ENCODE data around the gene VASN. TPM values are rescaled to one million over a fixed set of nuclear protein-coding genes. Genes with fewer than 3 reads are reported as not detected.

Gene VASN
- total and polyA plus RNA-seq, 10 of the 15 experiments (the other 5 are each of a cell fraction or from before 2014, with no cell fraction given): 0.02 to 0.19 (median 0.14) TPM; not detected in 6

DNA sequence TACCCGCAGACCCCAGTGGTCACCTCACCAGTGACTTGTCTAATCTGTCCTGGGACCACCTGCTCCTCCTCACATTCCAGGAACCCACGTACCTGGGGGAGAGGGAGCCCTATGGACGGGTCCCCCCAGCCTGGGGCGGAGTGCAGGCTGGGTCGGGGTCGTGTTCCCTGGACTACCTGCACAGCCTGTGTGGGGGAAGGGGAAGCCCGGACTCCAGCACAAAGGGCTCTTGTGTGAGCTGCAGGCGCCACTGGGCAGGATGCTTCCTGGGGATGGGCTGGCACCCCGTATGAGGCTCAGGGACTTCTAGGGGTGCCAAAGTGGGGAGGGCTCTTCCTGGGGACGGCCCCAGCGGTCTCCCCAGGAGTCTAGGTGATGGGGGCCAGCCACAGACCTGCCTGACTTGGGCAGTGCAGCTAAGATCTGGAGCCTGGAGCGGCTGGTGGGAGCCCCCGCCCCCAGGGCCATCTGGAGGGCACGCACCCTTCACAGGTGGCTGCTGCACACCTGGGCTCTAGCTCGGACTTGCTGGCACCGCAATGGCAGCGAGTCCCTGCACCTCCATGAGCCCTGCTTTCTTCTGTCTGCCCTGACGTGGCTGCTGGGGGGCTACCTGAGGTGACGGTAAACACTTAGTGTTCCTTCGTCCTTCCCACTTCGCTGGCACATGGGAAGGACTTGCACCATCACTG lies 7.5 kb downstream of the VASN start:
- DNase-seq (ENCODE audit: low read depth, low spot score): no peak
- Histone ChIP-seq H3K4me1 (ENCODE audit: control insufficient read depth, insufficient read depth, low read length) (no peaks in the 10 kb centered on the region), H3K4me2 (ENCODE audit: control insufficient read depth, insufficient read depth) (no peak overlapping the region), H3K4me3 (no peak overlapping the region), H3K36me3 (ENCODE audit: control insufficient read depth in 2 of 2, insufficient read depth in 2 of 2, low read length in 1 of 2) (peaks cover 0 to 6% of the 10 kb centered on the region in 2 experiments; a peak in 2 of 4 replicates), H2AFZ (ENCODE audit: control insufficient read depth, low read depth, low read length) (no peak overlapping the region), H3K79me2 (ENCODE audit: control insufficient read depth, insufficient read depth, low read length) (no peaks in the 10 kb centered on the region), H3K27ac (ENCODE audit: control insufficient read depth, insufficient read depth) (no peak overlapping the region), H3K9ac (ENCODE audit: control insufficient read depth, insufficient read depth, low read length) (no peak overlapping the region), H3K9me3 (replicated peaks; ENCODE audit: control insufficient read depth, insufficient read depth, low read length) (no peaks in the 10 kb centered on the region), H3K27me3 (replicated peaks in 1 of 2; ENCODE audit: control insufficient read depth in 2 of 2, insufficient read depth in 2 of 2, low read length in 1 of 2) (no peaks in the 10 kb centered on the region), H4K20me1 (ENCODE audit: control insufficient read depth, insufficient read depth) (no peaks in the 10 kb centered on the region)
- intact Hi-C loops (cut with micrococcal nuclease; ENCODE audit: unreplicated experiment) (no loop called here), in situ Hi-C loops (cut with MboI) (no loop called here)
- ChIA-PET POLR2A (interaction anchor here (0.6 kb wide), 1 partner anchor 310 kb away, joined by 4 read pairs; no protein-coding TSS in a partner anchor), SMC1A (ENCODE audit: uncharacterized antibody, unreplicated experiment) (no interaction called here), RAD21 (ENCODE audit: unreplicated experiment) (interaction anchor here (0.8 kb wide), 1 partner anchor 23 kb away, joined by 3 read pairs; no protein-coding TSS in a partner anchor), CTCF (no interaction called here)
- 88% methylated on average over 21 of the region's 21 CpGs for WGBS (ENCODE audit: insufficient coverage, insufficient replicate concordance, low lambda C conversion rate, missing lambda C conversion rate)
- TF ChIP-seq KDM1A (IDR thresholded peaks at IDR 0.05; ENCODE audit: borderline replicate concordance): no peak
- TF ChIP-seq, protein P1, sequence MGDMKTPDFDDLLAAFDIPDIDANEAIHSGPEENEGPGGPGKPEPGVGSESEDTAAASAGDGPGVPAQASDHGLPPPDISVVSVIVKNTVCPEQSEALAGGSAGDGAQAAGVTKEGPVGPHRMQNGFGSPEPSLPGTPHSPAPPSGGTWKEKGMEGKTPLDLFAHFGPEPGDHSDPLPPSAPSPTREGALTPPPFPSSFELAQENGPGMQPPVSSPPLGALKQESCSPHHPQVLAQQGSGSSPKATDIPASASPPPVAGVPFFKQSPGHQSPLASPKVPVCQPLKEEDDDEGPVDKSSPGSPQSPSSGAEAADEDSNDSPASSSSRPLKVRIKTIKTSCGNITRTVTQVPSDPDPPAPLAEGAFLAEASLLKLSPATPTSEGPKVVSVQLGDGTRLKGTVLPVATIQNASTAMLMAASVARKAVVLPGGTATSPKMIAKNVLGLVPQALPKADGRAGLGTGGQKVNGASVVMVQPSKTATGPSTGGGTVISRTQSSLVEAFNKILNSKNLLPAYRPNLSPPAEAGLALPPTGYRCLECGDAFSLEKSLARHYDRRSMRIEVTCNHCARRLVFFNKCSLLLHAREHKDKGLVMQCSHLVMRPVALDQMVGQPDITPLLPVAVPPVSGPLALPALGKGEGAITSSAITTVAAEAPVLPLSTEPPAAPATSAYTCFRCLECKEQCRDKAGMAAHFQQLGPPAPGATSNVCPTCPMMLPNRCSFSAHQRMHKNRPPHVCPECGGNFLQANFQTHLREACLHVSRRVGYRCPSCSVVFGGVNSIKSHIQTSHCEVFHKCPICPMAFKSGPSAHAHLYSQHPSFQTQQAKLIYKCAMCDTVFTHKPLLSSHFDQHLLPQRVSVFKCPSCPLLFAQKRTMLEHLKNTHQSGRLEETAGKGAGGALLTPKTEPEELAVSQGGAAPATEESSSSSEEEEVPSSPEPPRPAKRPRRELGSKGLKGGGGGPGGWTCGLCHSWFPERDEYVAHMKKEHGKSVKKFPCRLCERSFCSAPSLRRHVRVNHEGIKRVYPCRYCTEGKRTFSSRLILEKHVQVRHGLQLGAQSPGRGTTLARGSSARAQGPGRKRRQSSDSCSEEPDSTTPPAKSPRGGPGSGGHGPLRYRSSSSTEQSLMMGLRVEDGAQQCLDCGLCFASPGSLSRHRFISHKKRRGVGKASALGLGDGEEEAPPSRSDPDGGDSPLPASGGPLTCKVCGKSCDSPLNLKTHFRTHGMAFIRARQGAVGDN (IDR thresholded peaks at IDR 0.05): no peak
- FAIRE-seq: no peak
- ATAC-seq: no peak
- no TSS peak for BruUV-seq (replicated peaks)

Measured in GM12878 (cell line).